NK-92 (cell line): ENCODE data around the gene ACP5.
"Not testable (repeated sequence)": the region's sequence is repeated elsewhere in the genome, so short reads cannot be mapped to it uniquely, and the experiment has no call there.

Experiments used
- DNase-seq: peaks from one replicate; lab custom pipeline; 2025; ENCODE audit not compliant: unreplicated experiment; lab: John Stamatoyannopoulos, UW

ACP5 gene

DNA sequence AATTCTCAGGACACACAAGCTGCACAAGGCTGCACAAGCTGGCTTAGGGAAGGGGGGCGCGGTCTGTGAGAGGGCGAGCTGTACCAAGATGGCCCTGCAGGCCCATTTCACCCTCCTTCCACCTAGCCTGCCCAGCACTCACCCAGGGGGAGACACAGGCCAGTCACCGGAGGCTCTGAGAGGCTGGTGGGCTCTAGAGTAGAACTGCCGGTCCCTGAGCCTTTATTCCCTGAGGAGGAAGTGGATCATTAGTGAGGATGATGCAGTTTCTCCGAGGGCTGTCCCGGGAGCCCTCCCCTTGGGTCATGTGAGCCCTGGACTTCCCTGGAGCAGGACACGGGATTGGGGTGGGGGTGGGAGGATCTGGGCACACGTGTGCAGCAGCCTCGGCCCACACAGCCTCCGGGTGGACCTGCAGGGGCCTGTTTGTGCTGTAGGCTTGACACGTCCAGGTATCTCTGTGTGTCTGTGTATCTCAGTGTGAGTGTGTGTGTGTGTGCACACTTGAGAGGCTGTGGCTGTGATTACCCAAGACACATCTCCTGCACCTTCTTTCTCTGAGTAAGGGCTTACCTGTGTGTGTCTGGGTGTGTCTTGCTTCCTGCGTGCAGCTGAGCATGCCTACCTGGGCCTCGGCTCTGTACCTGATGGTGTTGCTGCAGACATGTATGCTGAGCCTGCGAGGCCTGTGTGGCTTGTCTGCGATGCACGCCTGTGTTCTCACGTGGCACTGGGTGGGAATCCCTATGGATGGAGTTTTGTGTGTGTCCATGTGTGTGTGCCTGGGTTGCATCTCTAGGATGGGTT is at the start of gene ACP5:
Gene ACP5 (minus strand): TSS at position 195 of the 807 bp plus-strand sequence. CDS start 328 bp downstream, outside the sequence.
- DNase-seq = no peak

DNA sequence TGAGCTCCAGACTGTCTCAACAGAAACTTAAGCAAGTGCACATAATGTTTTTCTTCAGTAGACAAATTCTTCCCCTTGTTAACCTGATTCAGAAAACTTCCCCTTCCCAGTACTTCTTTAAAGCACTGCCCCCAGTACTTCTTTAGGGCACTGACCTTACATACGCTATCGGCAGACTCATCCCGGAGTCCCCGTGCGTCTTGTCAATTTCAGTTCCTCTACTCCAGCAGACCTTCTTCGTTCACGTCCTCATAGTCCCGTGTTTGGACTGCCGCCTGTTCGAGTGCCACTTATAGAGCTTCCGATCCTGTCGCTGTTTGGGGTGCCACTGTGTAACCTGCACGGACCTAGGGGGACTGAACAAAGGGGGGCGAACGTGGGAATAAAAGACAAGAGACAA is 48.8 kb upstream of the ACP5 start:
- DNase-seq = no peak

GRCh38 chr19:11624069-11624463 is 46.6 kb upstream of the ACP5 start:
- no peak for DNase-seq

DNA sequence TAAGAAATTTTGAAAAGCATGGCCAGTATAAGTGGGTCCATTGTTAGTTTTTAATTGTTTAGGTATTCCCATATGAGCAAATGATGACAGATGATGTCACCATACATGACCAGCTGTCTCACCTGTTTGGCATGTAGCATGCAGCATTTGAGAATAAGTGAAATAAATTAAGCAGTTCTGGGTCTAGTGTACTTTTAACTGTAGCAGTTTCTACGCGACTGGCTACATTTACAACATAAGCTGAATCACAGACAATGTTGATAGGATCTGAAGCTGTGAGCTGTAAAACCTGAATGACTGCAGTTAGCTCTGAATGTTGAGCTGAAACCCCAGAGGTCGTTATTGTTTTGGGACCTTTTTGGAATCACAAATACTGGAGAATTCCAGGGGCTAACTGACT is 45.0 kb upstream of the ACP5 start:
- DNase-seq = not testable (repeated sequence)

GRCh38 chr19:11620553-11620952 is 43.1 kb upstream of the ACP5 start:
- DNase-seq = no peak

DNA sequence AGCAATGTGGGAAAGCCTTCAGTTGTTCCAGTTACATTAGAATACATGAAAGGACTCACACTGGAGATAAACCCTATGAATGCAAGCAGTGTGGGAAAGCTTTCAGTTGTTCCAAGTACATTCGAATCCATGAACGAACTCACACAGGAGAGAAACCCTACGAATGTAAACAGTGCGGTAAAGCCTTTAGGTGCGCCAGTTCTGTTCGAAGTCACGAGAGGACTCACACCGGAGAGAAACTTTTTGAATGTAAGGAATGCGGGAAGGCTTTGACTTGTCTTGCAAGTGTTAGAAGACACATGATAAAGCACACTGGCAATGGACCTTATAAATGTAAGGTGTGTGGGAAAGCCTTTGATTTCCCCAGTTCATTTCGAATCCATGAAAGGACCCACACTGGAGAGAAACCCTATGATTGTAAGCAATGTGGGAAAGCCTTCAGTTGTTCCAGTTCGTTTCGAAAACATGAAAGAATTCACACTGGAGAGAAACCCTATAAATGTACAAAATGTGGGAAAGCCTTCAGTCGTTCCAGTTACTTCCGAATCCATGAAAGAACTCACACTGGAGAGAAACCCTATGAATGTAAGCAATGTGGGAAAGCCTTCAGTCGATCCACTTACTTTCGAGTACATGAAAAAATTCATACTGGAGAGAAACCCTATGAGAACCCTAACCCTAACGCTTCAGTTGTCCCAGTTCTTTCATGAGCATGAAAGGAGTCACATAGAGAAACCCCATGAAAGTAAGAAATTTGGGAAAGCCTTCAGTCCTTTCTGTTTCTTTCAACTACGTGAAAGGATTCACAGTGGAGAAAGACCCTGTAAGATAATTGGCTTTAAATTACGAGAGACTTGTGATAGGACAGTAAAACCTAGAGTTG is 40.0 kb upstream of the ACP5 start:
- DNase-seq = no peak

DNA sequence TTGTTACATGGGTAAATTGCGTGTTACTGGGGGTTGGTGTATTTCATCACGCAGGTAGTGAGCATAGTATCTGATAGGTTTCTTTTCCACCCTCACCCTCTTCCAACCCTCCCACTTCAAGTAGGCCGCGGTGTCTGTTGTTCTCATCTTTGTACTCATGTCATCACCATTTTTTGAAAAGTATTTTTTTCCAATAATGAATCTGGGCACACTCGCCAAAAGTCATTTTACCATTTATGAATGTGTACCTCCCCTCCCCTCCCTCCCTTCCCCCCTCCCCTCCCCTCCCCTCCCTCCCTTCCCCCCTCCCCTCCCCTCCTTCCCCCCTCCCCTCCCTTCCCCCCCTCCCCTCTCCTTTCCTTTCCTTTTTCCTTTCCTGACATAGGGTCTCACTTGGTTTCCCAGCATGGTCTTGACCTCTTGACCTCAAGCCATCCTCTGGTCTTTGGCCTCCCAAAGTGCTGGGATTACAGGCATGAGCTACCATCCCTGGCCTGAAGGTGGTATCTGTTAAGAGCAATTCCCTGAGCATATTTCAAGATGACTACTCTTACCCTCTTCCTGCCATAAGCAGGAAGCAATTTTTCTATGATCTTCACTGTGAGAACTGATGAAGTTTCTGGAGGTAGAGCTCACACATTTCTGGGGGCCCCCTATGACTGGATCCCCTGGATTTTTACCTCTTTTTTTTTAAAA is 35.5 kb upstream of the ACP5 start:
- no peak for DNase-seq

DNA sequence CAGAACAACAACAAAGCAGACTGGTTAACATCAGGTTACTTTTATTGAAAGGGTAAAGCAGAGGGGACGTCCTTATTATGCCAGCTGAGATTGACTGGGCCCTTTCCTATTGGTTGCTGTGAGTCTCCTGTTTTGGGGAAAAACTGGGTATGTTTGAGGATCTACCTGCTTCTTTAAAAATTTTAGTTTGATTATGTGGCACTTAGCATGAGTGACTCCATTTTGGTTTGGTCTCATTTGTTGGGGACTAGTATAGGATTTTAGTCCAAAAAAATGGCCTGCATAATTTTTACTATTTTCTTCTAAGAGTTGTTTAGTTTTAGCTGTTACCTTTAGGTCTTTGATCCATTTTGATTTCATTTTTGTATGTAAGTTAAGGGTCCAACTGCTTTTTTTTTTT is 34.3 kb upstream of the ACP5 start:
- no peak for DNase-seq

DNA sequence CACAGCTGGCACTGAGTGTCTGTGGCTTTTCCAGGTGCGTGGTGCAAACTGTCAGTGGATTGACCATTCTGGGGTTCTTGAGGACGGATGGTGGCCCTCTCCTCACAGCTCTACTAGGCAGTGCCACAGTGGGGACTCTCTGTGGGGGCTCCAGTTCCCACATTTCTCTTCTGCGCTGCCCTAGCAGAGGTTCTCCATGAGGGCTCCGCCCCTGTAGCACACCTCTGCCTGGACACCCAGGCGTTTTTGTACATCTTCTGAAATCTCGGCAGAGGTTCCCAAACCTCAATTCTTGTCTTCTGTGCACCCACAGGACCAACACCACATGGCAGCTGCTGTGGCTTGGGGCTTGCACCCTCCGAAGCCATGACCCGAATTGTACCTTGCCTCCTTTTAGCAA is 29.0 kb upstream of the ACP5 start:
- DNase-seq = no peak

GRCh38 chr19:11599704-11600103 is 22.3 kb upstream of the ACP5 start:
- DNase-seq = not testable (repeated sequence)

DNA sequence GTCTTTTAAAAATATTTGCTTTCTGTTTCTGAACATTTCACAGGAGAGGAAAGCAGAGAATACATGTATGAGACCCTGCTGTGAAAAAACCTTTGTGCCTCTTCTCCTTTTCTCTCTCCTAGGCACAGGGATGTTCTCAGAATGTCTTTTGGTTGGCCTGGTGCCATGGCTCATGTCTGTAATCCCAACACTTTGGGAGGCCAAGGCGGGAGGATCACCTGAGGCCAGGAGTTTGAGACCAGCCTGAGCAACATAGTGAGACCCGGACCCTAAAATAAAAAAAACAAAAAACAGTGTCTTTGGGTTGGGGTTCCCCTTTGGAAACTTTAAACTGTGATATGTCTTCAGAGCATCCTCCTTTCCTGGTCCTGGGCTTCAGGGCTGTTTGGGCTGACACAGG is 21.3 kb upstream of the ACP5 start:
- DNase-seq = no peak

GRCh38 chr19:11598103-11598483 is 20.6 kb upstream of the ACP5 start:
- DNase-seq = no peak

- peak; percentile 91 for DNase-seq
These were observed 20.0 kb upstream of the ACP5 start, which contains the start of gene ZNF627 for GRCh38 chr19:11597202-11598102. Gene ZNF627, plus strand, starts transcription at chr19:11597483. Its CDS starts 145 bp downstream, at chr19:11597628.

DNA sequence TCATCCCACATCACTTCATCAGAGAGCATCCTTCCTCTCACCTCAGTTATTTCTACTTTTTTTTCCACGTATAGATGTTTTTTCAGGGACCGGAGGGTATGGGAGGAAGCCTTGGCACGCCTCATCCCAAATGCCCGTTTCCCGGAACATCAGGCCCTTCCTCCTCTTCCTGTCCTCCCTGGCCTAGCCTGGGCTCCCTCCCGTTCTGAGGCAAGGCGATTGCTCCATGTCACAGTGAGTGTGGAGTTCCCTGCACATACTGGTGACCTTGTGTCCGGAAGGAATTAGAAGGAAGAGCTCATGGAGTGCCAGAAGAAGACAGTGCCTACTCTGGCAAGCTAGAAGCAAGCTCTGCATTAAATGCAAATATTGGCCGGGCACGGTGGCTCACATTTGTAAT is 18.7 kb upstream of the ACP5 start:
- no peak for DNase-seq

GRCh38 chr19:11594084-11594483 is 16.6 kb upstream of the ACP5 start:
- no peak for DNase-seq

- no peak for DNase-seq
These were observed 10.7 kb upstream of the ACP5 start for GRCh38 chr19:11587975-11588631.

- DNase-seq = no peak
These were observed 10.0 kb upstream of the ACP5 start for GRCh38 chr19:11587302-11587974.

GRCh38 chr19:11586331-11586730 is 8.9 kb upstream of the ACP5 start:
- DNase-seq = no peak

- DNase-seq = no peak
These were observed 4.3 kb upstream of the ACP5 start for GRCh38 chr19:11581740-11582139.
